GM19035 (cell line): ENCODE measurements around the gene HDAC4.

Experiments used
- ATAC-seq: cut with Tn5 transposase; IDR thresholded peaks from one replicate; pipeline ENCODE4 v1.9.1; 2021; ENCODE audit not compliant: unreplicated experiment

Gene HDAC4

GRCh38 chr2:239429473-239430350 is 28.9 kb upstream of the HDAC4 start:
- no peak for ATAC-seq

- no peak for ATAC-seq
Observed at GRCh38 chr2:239425631-239426030, 24.8 kb upstream of the HDAC4 start.

- ATAC-seq = no peak
Observed at GRCh38 chr2:239424337-239425045, 23.7 kb upstream of the HDAC4 start.

GRCh38 chr2:239423551-239423950 is 22.7 kb upstream of the HDAC4 start:
- no peak for ATAC-seq

- ATAC-seq = no peak
Observed at GRCh38 chr2:239421851-239422250, 21.0 kb upstream of the HDAC4 start.

- ATAC-seq = no peak
Observed at GRCh38 chr2:239420082-239420481, 19.3 kb upstream of the HDAC4 start.

GRCh38 chr2:239418918-239419317 is 18.1 kb upstream of the HDAC4 start:
- no peak for ATAC-seq

- ATAC-seq = no peak
Observed at GRCh38 chr2:239412905-239413603, 12.2 kb upstream of the HDAC4 start.

GRCh38 chr2:239411549-239412319 is 10.9 kb upstream of the HDAC4 start:
- no peak for ATAC-seq

GRCh38 chr2:239411117-239411516 is 10.3 kb upstream of the HDAC4 start:
- no peak for ATAC-seq

- ATAC-seq = no peak
Observed at GRCh38 chr2:239409976-239410375, 9.2 kb upstream of the HDAC4 start.

GRCh38 chr2:239407112-239407511 is 6.3 kb upstream of the HDAC4 start:
- ATAC-seq = no peak

GRCh38 chr2:239406316-239406995 is 5.6 kb upstream of the HDAC4 start:
- no peak for ATAC-seq

GRCh38 chr2:239405071-239405470 is 4.3 kb upstream of the HDAC4 start:
- no peak for ATAC-seq

- no peak for ATAC-seq
Observed at GRCh38 chr2:239402666-239403065, 1.8 kb upstream of the HDAC4 start.

GRCh38 chr2:239401881-239402233 is 1.0 kb upstream of the HDAC4 start:
- peak; percentile 11 for ATAC-seq

- peak; percentile 86 for ATAC-seq
Observed at GRCh38 chr2:239401067-239401880, 454 bp upstream of the HDAC4 start.

GRCh38 chr2:239399921-239400595 is 762 bp downstream of the HDAC4 start:
- no peak for ATAC-seq

- ATAC-seq = no peak
Observed at GRCh38 chr2:239399433-239399920, 1.3 kb downstream of the HDAC4 start.
